Esophagus squamous epithelium (tissue), 4 donors: ENCODE measurements around the gene LDB2.

Experiments
- POLR2A ChIP-seq, 4 donors: fragments of 450-650 bp; IDR thresholded peaks; one replicate each; pipeline ENCODE4 v1.6.1; 2017; ENCODE audit warnings: antibody characterized with exemption in 4 of 4, mild to moderate bottlenecking in 4 of 4, moderate library complexity in 3 of 4
- TF ChIP-seq, protein P1 (sequence below), 6 experiments: fragments of 450-650 bp in 4 of 6; fragments of 200-600 bp in 2 of 6; sonication (generic) in 2 of 6; IDR thresholded peaks; one replicate each; pipeline ENCODE4 v1.5.1; 2016 to 2019; ENCODE audit warnings: antibody characterized with exemption in 6 of 6, mild to moderate bottlenecking in 4 of 6, moderate library complexity in 4 of 6

DNA sequence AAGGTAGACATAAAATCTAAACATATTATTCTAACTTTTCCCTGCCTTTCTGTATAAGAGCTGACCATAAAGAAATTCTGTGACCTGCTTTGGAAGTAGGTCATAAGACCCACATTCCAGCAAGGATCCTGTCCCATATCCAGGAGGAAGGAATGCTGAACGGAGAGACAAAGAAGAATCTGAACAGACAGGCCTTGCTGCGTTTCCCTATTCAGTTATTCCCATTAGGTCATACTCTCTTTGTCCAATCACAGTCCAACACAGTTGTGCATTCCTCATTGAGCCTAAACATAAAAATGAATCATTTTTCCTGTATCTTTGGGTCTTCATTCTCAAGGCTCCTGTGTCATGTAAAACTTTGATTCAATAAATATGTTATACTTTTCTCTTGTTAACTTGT, 384.6 kb downstream of the LDB2 start:
- no peak for TF ChIP-seq POLR2A (IDR thresholded peaks at IDR 0.05)
- TF ChIP-seq, protein P1, sequence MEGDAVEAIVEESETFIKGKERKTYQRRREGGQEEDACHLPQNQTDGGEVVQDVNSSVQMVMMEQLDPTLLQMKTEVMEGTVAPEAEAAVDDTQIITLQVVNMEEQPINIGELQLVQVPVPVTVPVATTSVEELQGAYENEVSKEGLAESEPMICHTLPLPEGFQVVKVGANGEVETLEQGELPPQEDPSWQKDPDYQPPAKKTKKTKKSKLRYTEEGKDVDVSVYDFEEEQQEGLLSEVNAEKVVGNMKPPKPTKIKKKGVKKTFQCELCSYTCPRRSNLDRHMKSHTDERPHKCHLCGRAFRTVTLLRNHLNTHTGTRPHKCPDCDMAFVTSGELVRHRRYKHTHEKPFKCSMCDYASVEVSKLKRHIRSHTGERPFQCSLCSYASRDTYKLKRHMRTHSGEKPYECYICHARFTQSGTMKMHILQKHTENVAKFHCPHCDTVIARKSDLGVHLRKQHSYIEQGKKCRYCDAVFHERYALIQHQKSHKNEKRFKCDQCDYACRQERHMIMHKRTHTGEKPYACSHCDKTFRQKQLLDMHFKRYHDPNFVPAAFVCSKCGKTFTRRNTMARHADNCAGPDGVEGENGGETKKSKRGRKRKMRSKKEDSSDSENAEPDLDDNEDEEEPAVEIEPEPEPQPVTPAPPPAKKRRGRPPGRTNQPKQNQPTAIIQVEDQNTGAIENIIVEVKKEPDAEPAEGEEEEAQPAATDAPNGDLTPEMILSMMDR (IDR thresholded peaks at IDR 0.05), result no peak
